ENCODE measurements around the gene PHACTR1. TPM values are rescaled to one million over a fixed set of nuclear protein-coding genes. Genes with fewer than 3 reads are reported as not detected.

The PHACTR1 gene
- total RNA-seq, 1 experiment from 2014 or later = 0.05 TPM

DNA sequence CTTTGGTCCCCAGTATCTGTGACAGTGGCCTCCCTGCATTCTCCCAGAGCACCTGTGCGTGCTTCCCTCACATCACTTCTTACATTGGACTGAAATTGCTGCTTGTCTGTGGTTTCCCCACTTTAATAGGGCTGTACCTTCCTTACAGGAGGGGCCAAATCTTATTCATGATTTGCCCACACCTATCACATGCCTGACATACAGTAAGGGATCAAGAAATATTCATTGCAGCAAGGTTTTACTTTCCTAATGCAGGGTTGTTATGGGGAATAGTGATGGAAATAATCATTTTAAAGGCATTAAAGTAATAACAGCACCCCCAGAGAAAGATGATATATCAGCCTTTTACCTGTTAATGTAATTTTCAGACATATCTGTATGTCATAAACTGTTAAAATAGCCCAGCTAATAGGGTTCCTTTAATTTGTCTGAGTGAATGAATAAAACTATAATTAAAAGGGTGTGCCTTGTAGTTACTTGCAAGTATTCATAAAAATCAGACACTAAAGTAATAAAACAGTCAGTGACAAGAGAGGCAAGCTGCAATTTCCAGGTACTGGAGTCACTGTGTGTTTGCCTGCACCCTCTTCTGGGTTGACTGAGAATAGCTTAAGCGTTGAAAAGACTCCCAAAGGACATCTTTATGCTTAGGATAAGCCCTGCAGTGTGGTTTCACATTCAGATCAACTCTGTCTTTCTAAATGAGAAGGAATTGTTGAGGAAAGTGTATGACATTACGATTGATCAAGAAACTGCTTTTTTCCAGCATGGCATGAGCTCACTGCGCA is 182.7 kb downstream of the PHACTR1 start:
- no peak overlapping the region for H3K4me3 ChIP-seq (ENCODE audit: low read depth in 2 of 2, low read length in 2 of 2)
- no peaks in the 10 kb centered on the region for H3K4me1 ChIP-seq (ENCODE audit: control insufficient read depth, insufficient read depth, low read length)
- in situ Hi-C loops (cut with HindIII; ENCODE audit: low pct_unique_long_range_greater_than_20kb, low sequenced_read_pairs) = no loop called here
- POLR2A ChIA-PET = no interaction called here
- DNase-seq (ENCODE audit: low read depth, low spot score) (no peak), ATAC-seq (no peak; the same call in 1 of the 2 replicates)
- intact Hi-C loops (cut with micrococcal nuclease; ENCODE audit: unreplicated experiment) = no loop called here
- CTCF ChIA-PET = no interaction called here
- H3K9me3 ChIP-seq (ENCODE audit: control insufficient read depth, insufficient read depth, low read depth, low read length) = no peaks in the 10 kb centered on the region
- no peaks in the 10 kb centered on the region for H3K36me3 ChIP-seq (ENCODE audit: control insufficient read depth, insufficient read depth, low read length)
- H3K27me3 ChIP-seq (ENCODE audit: control insufficient read depth, insufficient read depth, low read length) = peaks cover 8% of the 10 kb centered on the region
- TF ChIP-seq TCF7L2 (IDR thresholded peaks at IDR 0.05; ENCODE audit: low read depth, low read length) = no peak
- TF ChIP-seq SIN3A (IDR thresholded peaks at IDR 0.05; ENCODE audit: borderline replicate concordance, insufficient read depth, low read depth, low read length) = no peak
- TF ChIP-seq, protein P1, sequence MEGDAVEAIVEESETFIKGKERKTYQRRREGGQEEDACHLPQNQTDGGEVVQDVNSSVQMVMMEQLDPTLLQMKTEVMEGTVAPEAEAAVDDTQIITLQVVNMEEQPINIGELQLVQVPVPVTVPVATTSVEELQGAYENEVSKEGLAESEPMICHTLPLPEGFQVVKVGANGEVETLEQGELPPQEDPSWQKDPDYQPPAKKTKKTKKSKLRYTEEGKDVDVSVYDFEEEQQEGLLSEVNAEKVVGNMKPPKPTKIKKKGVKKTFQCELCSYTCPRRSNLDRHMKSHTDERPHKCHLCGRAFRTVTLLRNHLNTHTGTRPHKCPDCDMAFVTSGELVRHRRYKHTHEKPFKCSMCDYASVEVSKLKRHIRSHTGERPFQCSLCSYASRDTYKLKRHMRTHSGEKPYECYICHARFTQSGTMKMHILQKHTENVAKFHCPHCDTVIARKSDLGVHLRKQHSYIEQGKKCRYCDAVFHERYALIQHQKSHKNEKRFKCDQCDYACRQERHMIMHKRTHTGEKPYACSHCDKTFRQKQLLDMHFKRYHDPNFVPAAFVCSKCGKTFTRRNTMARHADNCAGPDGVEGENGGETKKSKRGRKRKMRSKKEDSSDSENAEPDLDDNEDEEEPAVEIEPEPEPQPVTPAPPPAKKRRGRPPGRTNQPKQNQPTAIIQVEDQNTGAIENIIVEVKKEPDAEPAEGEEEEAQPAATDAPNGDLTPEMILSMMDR (IDR thresholded peaks at IDR 0.05) = no peak; the same call in 1 of the 2 replicates
- TF ChIP-seq, protein P2, sequence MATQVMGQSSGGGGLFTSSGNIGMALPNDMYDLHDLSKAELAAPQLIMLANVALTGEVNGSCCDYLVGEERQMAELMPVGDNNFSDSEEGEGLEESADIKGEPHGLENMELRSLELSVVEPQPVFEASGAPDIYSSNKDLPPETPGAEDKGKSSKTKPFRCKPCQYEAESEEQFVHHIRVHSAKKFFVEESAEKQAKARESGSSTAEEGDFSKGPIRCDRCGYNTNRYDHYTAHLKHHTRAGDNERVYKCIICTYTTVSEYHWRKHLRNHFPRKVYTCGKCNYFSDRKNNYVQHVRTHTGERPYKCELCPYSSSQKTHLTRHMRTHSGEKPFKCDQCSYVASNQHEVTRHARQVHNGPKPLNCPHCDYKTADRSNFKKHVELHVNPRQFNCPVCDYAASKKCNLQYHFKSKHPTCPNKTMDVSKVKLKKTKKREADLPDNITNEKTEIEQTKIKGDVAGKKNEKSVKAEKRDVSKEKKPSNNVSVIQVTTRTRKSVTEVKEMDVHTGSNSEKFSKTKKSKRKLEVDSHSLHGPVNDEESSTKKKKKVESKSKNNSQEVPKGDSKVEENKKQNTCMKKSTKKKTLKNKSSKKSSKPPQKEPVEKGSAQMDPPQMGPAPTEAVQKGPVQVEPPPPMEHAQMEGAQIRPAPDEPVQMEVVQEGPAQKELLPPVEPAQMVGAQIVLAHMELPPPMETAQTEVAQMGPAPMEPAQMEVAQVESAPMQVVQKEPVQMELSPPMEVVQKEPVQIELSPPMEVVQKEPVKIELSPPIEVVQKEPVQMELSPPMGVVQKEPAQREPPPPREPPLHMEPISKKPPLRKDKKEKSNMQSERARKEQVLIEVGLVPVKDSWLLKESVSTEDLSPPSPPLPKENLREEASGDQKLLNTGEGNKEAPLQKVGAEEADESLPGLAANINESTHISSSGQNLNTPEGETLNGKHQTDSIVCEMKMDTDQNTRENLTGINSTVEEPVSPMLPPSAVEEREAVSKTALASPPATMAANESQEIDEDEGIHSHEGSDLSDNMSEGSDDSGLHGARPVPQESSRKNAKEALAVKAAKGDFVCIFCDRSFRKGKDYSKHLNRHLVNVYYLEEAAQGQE (IDR thresholded peaks at IDR 0.05; ENCODE audit: insufficient read depth in 1 of 2, low read depth in 2 of 2, low read length in 1 of 2) = no peak
- TF ChIP-seq POLR2AphosphoS5 (IDR thresholded peaks at IDR 0.05; ENCODE audit: low read depth, low read length) = no peak
- no peak overlapping the region for H3K27ac ChIP-seq (ENCODE audit: low read length)
- BruUV-seq (replicated peaks) = no TSS peak

DNA sequence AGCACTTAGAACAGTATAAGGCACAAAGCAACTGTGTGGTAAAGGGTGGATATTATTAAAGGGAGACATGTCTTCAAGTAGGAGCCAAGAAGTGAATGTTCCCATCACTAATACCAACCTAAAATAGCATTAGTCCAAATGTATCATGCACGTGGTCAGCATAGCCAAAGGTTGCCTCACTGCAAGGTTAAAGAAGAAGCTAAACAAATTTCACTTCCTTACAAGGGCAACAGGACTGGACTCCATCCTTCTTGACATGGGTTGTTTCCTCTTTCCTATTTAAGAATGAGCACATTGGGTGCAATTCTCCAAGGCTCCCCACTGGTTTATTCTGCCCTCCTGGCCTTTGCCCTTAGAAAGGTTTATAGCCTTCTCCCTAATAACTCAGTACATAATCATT is 186.7 kb downstream of the PHACTR1 start:
- Histone ChIP-seq H3K27ac (ENCODE audit: low read length) (no peak overlapping the region), H3K9me3 (ENCODE audit: control insufficient read depth, insufficient read depth, low read depth, low read length) (no peaks in the 10 kb centered on the region), H3K27me3 (ENCODE audit: control insufficient read depth, insufficient read depth, low read length) (peaks cover 9% of the 10 kb centered on the region; the same call in 1 of the 2 replicates), H3K4me3 (ENCODE audit: low read depth in 2 of 2, low read length in 2 of 2) (no peak overlapping the region), H3K4me1 (ENCODE audit: control insufficient read depth, insufficient read depth, low read length) (no peaks in the 10 kb centered on the region), H3K36me3 (ENCODE audit: control insufficient read depth, insufficient read depth, low read length) (no peaks in the 10 kb centered on the region)
- intact Hi-C loops (cut with micrococcal nuclease; ENCODE audit: unreplicated experiment) = no loop called here
- in situ Hi-C loops (cut with HindIII; ENCODE audit: low pct_unique_long_range_greater_than_20kb, low sequenced_read_pairs) = no loop called here
- POLR2A ChIA-PET = no interaction called here
- CTCF ChIA-PET = no interaction called here
- DNase-seq (ENCODE audit: low read depth, low spot score) (no peak), ATAC-seq (no peak)
- TF ChIP-seq, protein P2 (IDR thresholded peaks at IDR 0.05; ENCODE audit: insufficient read depth in 1 of 2, low read depth in 2 of 2, low read length in 1 of 2) = no peak
- TF ChIP-seq SIN3A (IDR thresholded peaks at IDR 0.05; ENCODE audit: borderline replicate concordance, insufficient read depth, low read depth, low read length) (no peak), TCF7L2 (IDR thresholded peaks at IDR 0.05; ENCODE audit: low read depth, low read length) (no peak), POLR2AphosphoS5 (IDR thresholded peaks at IDR 0.05; ENCODE audit: low read depth, low read length) (no peak)
- TF ChIP-seq, protein P1 (IDR thresholded peaks at IDR 0.05) = no peak
- BruUV-seq (replicated peaks) = no TSS peak
